Kidney tubule cell (primary cell): ENCODE results near the gene IL23R.
A peak's percentile ranks its signal among the peaks of the same experiment; 100 is the strongest.
"Not testable (repeated sequence)": the region's sequence is repeated elsewhere in the genome, so short reads cannot be mapped to it uniquely, and the experiment has no call there.

ENCODE experiments used
- DNase-seq: peaks from one replicate; pipeline ENCODE4 v3.0.0-alpha.2; 2018; ENCODE audit warnings: low spot score

Gene IL23R

DNA sequence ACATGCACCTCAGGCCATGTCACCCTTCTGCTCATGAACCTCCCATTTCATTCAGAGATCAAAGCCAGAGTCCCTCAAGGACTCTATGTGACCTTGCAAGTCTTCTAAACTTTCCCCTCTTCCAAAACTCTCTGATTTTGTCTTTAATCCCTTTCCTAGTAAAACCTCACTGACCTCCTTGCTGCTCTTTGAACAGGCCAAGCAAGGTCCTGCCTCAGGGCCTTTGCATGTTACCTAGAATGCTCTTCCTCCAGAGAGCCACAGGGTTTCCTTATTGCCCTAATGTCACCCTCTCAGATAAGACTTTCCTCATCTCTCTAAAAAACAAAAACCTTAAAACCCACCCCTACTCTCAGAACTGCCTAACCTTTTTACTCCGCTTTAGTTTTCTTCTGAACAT is 26.6 kb downstream of the IL23R start:
- no peak for DNase-seq

DNA sequence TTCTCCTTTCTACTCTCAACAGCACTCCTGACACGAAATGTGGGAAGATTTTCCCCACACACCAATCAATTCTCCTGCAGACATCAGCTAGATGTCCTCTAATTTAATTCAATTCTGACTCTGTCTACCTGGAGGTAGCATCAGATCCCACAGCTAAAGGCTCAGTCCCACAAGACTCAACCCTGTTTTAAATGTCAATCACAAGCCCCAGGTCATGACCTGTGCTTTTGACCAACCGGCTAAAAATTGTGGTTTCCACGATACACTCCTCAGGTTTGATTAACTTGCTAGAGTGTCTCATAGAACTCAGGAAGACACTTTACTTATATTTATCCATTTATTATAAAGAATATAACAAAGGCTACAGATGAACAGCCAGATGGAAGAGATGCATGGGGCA is 27.4 kb downstream of the IL23R start:
- no peak for DNase-seq

DNA sequence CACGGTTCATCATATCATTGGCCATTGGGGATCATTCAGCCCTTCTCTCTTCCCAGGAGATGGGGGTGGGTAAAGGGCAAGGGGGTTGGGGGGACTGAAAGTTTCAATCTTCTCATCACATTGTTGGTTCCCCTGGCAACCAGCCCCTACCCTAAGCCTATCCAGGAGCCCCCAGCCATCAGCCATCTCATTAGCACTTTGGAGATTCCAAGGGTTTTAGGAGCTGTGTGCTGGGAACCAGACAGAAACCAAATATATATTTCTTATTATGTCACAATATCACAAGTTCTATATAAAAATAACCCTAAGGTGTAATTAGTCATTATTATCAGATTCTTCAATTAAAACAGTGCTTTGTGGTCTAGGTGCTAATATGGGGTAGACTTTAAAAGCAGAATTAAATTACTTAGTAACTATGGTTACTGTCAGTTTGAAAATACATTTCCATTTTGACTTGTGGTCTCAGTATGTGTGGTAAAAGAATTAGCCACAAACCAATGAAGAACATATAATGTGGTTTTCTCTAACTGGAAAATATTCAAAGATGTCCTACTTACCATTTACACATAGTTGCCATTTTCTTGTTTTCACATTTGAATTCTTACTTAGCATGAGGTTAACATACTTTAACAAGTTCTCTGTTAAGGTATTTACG is 28.1 kb downstream of the IL23R start:
- no peak for DNase-seq

DNA sequence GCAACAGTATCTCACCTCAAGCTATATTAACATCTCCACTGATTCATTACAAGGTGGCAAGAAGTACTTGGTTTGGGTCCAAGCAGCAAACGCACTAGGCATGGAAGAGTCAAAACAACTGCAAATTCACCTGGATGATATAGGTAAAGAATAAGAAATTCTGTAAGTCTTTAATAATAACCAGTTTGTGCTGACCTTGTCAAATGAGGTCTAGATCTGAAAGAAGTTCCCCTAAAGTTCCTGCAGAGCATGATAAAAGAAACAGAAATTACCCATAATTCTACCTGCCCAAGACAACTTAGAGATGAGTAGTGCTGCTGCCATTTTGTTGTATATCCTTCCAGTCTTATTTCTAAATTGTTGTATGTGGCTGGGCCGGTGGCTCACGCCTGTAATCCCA is 34.5 kb downstream of the IL23R start:
- DNase-seq = no peak

DNA sequence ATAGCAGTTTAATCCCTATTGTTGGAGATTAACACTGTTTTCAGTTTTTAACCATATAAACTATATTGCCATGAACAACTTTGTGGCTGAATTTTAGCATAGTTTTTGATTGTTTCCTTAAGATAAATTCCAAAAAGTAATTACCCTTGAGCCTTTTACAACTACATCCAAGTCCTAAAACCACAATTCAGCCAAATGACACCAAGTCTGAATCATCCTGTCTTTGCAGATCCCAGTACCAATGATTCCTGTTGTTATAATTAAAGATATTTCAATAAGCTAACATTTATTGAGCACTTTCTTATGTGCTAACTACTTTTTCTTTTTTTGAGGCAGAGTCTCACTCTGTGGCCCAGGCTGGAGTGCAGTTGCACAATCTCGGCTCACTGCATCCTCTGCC is 35.6 kb downstream of the IL23R start:
- no peak for DNase-seq

DNA sequence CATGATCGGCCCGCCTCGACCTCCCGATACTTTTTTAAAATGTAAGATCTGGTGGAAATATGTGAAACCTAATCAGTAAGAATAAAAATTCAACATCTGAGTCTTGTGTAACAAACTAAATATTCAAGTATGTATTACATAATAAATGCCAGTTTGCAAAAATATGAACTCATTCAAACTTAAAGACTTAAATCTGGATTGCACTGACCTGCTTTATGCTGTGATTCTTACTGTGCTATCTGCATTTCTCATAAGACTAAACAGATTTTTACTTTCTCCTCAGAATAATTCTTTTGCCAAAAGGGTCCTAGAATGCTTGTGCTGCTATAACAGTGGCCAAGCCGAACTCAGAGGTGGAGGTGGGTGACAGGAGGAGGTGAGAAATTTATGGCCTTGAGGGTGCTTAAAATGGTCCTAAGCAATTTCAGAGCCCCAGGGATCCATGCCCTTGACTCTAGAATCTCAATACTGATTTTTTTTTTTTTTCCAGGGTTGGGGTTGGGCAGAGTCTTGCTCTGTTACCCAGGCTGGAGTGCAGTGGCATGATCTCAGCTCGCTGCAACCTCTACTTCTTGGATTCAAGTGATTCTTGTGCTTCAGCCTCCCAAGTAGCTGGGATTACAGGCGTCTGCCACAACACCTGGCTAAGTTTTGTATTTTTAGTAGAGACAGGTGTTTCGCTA is 38.2 kb downstream of the IL23R start:
- no peak for DNase-seq

DNA sequence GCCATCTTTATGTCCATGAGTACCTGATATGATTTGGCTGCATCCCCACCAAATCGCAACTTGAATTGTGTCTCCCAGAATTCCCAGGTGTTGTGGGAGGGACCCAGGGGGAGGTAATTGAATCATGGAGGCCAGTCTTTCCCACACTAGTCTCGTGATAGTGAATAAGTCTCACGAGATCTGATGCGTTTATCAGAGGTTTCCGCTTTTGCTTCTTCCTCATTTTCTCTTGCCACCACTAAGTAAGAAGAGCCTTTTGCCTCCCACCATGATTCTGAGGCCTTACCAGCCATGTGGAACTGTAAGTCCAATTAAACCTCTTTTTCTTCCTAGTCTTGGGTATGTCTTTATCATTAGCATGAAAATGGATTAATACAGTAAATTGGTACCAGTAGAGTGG is 41.1 kb downstream of the IL23R start:
- not testable (repeated sequence) for DNase-seq

DNA sequence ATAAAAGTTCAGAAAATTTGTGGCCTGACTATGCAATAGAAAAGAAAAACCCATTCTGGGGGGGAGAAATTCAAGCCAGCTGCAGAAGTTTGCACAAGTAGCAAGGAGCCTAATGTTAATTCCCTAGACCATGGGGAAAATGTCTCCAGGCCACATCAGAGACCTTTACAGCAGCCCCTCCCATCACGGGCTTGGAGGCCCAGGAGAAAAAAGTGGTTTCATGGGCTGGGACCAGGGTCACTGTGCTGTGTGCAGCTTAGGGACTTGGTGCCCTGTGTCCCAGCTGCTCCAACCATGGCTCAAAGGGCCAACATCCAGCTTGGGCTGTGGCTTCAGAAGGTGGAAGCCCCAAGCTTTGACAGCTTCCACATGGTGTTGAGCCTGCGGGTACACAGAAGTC is 42.0 kb downstream of the IL23R start:
- DNase-seq = no peak

DNA sequence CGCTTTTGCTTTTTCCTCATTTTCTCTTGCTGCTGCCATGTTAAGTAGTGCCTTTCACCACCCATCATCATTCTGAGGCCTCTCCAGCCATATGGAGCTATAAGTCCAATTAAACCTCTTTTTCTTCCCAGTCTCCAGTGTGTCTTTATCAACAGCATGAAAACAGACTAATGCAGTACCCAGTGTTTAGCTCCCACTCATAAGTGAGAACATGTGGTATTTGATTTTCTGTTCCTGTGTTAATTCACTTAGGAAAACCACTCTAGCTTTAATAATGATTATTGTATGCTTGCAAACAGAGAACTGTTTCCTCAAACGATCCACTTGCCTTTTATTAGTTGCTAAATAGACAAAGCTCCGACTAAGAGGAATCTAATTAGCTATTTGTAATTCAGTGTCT is 43.3 kb downstream of the IL23R start:
- no peak for DNase-seq

DNA sequence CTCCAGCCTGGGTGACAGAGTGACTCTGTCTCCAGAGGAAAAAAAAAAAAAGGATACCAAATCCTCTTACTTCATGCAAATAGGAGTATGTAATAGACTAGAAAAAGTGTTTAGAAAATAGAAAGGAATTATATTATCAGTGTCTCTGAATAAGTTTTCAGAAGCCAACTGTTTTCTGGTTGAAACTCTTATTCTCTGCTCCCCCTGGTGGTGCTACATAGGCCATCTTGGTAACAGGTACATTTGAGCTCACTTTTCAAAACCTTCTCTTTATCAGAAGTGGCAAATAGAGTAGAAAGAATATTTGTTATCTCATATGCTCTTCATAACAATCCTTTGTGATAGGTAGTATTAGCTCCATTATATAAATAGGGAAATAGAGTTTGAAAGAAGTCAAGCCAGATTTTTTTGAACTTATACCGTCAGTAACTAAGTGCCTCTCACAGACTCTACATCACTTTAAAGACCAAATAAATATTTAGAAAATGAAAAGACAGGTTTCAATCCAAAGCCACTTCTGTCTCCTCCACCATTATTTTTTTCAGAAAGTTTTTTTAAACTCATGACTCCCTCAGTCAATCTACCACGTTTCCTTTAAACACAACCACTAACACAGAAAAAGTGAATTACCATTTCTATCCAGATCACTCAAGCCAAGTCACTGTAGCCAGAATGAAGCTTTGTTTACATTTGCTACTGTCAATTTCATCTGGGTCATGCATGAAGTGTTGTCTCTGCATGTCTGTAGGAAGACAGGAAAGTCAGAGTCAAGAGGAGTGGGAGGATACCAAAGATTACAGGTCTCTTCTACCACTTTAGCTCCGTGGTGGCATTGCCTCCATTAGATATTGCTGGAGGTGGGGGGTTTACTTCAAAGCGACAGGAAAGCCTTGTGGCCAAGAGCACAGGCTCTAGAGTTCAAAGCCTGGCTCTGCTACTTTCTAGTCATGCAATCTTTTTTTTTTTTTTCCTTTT is 45.6 kb downstream of the IL23R start:
- DNase-seq = peak; percentile 35

DNA sequence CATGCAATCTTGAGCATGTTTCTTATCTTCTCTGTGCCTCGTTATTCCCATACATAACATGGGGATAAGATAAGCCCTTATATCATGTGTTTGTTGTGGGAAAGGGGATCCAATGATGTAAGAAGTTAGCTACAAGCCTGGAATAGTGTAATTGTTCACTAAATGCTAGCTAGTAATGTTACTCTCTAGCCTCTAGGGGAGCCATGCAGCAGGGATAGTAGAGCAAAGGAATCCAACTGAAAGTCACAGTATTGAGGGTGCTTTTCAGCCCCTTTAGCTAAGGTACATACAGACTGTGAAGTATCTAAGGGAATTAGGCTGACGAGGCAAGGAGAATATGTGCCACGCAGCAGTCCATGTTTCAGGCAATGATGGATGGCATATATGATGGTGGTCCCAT is 46.9 kb downstream of the IL23R start:
- peak; percentile 47 for DNase-seq

DNA sequence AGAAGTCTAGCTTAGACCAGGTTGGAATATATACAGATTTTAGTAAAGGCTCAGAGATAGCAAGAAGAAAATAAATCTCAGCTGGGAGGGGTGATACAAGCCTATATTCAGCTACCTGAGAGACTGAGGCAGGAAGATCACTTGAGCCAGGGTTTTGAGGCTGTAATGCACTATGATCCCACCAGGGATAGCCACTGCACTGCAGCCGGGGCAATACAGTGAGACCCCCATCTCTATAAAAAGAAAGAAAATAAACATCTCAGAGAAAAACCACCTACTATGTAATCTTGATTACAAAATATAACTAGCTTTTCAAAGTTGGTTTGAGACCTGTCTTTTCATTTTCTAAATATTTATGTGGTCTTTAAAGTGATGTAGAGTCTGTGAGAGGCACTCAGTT is 47.7 kb downstream of the IL23R start:
- DNase-seq = no peak

DNA sequence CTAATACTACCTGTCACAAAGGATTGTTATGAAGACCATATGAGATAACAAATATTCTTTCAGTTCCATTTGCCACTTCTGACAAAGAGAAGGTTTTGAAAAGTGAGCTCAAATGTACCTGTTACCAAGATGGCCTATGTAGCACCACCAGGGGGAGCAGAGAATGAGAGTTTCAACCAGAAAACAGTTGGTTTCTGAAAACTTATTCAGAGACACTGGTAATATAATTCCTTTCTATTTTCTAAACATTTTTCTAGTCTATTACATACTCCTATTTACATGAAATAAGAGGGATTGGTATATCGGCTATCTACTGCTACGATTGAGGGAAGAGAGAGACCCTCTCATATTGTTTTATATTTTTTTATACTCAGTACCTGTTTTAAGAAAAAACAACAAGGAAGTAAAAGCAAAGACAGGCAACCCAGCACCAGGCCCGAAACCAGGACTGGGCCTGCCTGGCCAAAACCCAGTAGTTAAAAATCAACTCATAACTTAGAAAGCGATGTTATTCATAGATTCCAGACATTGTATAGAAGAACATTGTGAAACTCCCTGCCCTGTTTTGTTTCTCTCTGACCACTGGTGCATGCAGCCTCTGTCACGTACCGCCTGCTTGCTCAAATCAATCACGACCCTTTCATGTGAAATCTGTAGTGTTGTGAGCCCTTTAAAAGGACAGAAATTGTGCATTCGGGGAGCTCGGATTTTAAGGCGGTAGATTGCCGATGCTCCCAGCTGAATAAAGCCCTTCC is 48.3 kb downstream of the IL23R start:
- peak; percentile 85 for DNase-seq

DNA sequence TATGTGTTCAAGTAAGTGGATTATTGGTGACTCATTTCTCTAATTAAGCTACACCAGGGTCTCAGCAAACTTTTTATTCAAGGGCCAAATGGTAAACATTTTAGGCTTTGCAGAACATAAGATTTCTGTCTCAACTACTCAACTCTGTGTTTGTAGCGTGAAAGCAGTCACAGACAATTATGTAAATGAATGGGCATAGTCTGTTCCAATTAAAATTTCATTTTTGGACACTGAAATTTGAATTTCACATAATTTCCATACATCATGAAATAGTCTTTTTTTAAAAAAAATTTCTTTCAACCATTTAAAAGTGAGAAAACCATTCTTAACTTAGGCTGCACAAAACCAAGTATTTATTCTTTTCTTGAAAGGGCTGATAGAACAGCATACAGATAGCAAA is 50.1 kb downstream of the IL23R start:
- DNase-seq = no peak

DNA sequence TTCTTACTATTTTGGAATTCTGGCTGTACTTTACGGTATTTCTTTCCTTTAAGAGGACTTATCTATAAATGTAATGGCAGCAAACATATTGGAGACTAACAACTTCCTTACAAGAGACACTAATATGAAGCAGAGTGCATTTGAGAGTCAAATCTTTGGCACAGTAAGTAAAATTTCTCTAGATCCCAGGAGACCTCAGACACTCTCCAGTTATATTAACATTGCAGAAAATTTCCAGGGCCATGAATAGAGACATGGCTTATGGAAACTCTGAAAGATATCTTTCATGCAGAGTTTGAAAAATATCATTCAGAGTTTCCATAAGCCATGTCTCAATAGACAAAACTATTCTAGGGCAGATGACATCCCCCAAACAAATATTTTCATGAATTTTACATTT is 51.2 kb downstream of the IL23R start:
- DNase-seq = no peak

DNA sequence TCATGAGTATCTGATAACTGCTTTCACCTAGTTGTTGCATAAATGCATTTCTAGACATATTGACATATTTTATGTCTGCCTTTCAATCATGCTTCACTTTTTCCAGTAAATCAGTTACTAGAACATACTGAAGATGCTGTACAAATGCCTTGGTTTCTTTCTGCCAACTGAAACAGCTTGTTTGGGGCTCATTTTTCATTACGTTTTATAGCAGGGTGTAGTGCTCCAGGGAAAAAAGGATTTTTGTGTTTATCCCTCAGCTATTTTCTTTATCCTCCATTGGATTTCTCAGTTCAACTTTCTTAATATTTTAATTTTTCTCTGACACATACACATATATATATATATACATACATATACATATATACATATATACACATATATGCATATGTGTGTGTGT is 51.7 kb downstream of the IL23R start:
- DNase-seq = no peak

DNA sequence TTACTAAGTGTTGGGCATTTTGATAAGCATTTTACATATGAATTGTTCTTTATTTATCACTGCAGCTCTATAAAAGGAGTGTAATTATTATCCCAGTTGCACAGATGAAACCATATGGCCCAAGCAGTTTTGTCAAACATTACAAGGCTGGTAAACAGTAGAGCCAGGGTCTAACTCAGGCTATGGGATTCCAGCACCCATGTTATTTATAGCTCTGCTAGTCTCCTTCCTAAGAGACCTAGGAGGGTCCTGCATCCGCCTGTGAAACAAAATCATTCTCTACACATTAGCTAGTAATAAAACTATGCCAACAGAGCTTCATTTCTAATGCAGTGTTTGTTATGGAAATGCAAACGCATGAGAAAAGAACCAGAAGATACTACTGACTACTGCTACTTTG is 58.6 kb downstream of the IL23R start:
- DNase-seq = no peak

DNA sequence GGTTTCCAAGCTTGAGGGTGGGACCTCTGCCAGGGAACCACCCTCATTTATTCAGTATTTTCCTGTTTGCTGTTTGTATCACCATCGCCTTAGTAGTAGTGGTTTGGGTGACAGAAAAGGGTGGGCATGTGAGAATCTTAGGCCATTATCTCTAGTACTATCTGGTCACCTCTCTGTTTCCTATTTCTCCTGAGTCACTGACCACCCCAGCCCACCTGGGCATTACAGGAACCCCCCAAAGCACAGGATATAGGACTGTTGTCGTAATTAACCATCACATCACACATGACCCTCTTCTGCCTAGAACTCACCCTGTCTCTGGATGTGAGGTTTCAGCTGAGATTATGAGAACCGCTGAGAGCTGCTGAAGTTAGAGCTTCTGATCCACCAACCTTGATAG is 60.4 kb downstream of the IL23R start:
- no peak for DNase-seq

DNA sequence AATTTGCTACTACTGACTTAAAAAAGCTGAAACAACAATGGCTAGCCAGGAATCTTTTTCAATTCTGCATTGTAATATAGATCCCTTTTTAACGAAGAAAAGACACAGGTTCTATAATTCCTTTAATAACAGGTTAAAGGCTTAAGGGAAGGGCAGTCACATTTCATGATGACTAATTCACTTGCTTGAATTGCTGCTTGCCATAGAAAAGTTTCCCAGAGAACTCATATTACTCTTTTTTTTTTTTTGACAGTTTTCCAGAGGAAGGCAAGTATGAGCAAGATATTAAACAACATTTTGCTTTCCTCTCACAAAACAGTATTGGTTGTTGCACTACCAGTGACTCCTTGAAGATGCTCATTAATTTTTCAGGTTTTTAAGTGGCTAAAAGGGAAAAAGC is 60.9 kb downstream of the IL23R start:
- peak; percentile 60 for DNase-seq

DNA sequence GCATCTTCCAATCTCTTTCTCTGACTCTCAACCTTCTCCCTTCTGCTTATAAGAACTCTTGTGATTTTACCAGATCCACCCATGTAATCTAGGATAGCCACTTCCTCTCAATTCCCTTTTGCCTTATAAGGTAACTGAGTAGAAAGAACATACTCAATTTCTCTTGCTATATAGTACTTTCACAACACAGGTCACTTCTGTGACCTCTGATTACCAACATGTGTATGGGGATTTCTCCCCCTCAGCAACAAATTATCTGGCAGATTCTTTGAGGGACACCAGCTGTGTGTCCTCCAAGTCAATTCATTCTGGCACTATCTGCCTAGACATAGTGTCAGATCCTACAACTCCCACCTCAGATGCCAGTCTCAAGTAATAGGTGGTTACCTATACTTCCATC is 62.5 kb downstream of the IL23R start:
- no peak for DNase-seq

DNA sequence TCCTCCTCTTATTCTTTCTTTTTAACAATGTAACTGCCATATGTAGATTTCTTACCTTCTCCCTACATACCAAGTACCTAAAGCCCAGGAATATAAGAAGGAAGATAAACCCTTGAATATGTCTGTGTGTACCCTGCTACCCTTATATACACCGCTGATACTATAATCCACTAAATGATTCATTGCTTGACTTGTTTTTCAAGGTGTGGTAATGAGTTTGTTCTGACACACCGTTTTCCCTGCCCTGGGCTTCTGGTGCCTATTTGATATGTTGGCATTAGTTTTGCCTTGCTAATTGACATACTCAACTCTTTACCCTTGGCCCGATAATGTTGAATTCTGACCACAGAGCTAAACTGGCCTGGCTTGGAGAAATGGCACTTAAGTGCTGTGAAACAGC is 64.3 kb downstream of the IL23R start:
- DNase-seq = peak; percentile 33

DNA sequence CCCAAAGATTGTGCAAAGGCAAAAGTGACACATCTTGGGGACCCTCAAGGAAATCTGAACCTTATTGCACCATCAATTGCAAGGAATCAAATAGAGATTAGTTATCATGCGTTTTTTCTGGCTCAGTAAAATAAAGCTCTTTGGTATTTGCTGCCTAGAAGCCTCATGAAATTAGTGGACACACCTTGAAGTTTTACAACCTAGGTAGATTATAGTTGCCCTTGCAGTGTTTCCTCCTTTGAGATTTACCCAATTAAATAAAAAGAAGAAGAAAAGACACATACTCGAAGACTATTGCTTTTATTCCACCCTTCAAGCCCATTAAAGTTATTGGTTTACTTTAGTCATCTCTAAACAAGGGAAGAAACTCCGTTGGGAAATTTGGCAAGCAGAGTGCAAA is 70.0 kb downstream of the IL23R start:
- DNase-seq = no peak
